ENCODE measurements around the gene AFTPH. TPM values are rescaled to one million over a fixed set of nuclear protein-coding genes. Genes with fewer than 3 reads are reported as not detected.
A peak's percentile ranks its signal among the peaks of the same experiment; 100 is the strongest.

AFTPH gene
- total RNA-seq, 1 donor from 2014 or later: 28.9 TPM

DNA sequence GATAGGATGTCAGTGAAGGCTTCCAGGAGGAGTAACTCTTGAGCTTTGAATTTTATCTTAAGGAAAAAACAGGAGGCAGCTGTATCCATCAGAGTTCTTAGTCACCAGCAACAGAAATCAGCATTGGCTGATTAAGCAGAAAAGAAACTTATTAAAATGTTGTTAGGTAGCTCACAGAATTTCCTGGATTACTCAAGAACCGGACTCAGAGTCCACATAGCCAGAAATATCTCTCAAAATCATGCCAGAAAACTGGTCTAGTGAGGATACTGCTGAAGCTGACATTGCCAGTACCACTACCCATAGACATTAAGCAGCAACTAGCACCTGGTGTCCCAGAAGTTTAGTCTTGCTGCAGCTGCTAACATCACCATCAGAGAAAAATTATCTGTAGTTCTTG, 10.1 kb upstream of the AFTPH start:
- H3K27ac Mint-ChIP-seq: no peak overlapping the region
- no peaks in the 10 kb centered on the region for H3K36me3 Mint-ChIP-seq (ENCODE audit: insufficient read depth)
- TF ChIP-seq, protein P1, sequence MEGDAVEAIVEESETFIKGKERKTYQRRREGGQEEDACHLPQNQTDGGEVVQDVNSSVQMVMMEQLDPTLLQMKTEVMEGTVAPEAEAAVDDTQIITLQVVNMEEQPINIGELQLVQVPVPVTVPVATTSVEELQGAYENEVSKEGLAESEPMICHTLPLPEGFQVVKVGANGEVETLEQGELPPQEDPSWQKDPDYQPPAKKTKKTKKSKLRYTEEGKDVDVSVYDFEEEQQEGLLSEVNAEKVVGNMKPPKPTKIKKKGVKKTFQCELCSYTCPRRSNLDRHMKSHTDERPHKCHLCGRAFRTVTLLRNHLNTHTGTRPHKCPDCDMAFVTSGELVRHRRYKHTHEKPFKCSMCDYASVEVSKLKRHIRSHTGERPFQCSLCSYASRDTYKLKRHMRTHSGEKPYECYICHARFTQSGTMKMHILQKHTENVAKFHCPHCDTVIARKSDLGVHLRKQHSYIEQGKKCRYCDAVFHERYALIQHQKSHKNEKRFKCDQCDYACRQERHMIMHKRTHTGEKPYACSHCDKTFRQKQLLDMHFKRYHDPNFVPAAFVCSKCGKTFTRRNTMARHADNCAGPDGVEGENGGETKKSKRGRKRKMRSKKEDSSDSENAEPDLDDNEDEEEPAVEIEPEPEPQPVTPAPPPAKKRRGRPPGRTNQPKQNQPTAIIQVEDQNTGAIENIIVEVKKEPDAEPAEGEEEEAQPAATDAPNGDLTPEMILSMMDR (IDR thresholded peaks at IDR 0.05; ENCODE audit: unreplicated experiment): no peak
- no peaks in the 10 kb centered on the region for H3K9me3 Mint-ChIP-seq (ENCODE audit: low read depth)
- no peak for DNase-seq (ENCODE audit: low spot score, unreplicated experiment)
- H3K4me3 Mint-ChIP-seq (ENCODE audit: low read depth): no peak overlapping the region
- H3K27me3 Mint-ChIP-seq: no peaks in the 10 kb centered on the region
- peaks cover 6% of the 10 kb centered on the region for H3K4me1 Mint-ChIP-seq (ENCODE audit: low read depth)

DNA sequence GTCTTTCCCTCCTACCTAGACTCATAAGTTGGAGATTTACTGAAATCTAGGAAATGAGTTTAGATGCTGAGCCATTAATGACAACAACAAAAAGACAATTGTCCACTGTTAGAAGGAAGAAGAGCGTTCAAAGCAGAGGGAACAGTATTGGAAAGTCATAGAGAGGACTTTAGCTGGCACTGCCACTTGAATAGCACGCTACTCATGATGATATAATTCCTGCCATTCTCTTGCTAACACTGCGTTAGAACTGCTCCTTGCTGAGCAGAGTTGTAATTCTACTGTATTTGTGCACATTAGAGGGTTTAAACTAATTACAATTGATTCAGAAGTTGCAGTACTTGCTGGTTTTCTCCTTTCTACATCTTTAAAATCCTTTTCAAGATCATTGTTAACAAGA, 9.0 kb upstream of the AFTPH start:
- Mint-ChIP-seq H3K36me3 (ENCODE audit: insufficient read depth) (no peaks in the 10 kb centered on the region), H3K4me3 (ENCODE audit: low read depth) (no peak overlapping the region), H3K9me3 (ENCODE audit: low read depth) (no peaks in the 10 kb centered on the region), H3K4me1 (ENCODE audit: low read depth) (peaks cover 6% of the 10 kb centered on the region), H3K27me3 (no peaks in the 10 kb centered on the region), H3K27ac (no peak overlapping the region)
- no peak for DNase-seq (ENCODE audit: low spot score, unreplicated experiment)
- TF ChIP-seq, protein P1 (IDR thresholded peaks at IDR 0.05; ENCODE audit: unreplicated experiment): no peak

DNA sequence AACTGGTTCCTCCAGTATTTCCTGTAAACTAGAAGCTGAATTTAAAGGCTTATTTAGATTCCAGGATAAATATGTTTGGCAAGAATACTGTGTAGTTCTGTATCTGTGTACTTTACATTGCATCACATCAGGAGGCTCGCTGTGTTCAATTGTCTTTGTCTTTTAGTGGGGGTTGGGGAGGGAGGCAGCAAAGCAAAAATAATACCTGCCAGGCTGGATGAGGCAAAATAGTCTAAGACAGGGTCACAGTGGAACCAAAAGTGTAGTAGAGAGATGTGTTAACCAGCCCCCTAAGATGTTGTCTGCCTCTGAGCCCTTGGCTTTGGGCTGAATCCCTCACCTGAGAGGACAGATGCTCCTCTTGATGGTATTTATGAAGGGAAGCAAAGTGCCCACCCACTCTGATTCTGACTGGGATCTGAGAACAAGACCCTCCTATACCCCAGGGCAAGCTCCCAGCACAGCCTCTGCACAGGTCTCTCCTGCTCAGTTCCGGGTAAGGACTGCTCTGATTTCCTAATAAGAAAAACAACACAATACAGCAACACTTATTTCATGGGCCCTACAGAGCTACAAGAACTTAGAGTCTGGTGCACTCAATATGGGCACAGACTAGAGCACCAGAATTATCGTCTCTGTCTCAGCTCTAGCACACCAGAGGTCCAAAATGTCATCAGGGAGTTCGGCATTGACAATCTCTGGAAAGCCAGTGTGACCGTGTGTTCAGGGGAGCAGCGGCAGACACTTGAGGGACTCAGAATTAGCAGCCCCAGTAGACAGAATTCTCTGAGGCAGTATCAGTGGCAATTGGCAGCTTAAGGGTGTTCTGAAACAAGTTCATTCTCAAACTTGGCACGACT, 7.2 kb upstream of the AFTPH start:
- Mint-ChIP-seq H3K4me1 (ENCODE audit: low read depth) (peaks cover 6% of the 10 kb centered on the region), H3K36me3 (ENCODE audit: insufficient read depth) (no peaks in the 10 kb centered on the region)

DNA sequence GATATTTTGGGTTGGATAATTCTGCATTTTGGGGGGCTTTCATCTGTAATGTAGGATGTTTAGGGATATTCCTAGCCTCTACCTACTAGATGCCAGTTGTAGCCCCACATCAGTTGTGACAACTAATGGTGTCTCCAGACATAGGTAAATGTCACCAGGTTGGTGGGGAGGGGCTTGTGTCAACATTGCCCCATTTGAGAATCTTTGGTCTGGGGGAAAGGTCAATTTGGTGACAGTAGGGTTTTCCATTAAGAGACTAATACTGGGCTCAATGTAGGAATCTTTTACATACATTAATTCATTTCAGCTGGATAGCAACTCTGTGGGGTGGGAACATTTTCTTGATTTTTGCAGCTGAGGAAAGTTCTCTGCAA, 6.6 kb upstream of the AFTPH start:
- TF ChIP-seq, protein P1 (IDR thresholded peaks at IDR 0.05; ENCODE audit: unreplicated experiment): no peak
- no peak overlapping the region for H3K27ac Mint-ChIP-seq
- H3K4me3 Mint-ChIP-seq (ENCODE audit: low read depth): no peak overlapping the region
- H3K27me3 Mint-ChIP-seq: no peaks in the 10 kb centered on the region
- DNase-seq (ENCODE audit: low spot score, unreplicated experiment): no peak
- H3K4me1 Mint-ChIP-seq (ENCODE audit: low read depth): peaks cover 6% of the 10 kb centered on the region
- H3K9me3 Mint-ChIP-seq (ENCODE audit: low read depth): no peaks in the 10 kb centered on the region
- H3K36me3 Mint-ChIP-seq (ENCODE audit: insufficient read depth): no peaks in the 10 kb centered on the region

More for the DNA sequence above, 7.2 kb upstream of the AFTPH start:
- H3K27ac Mint-ChIP-seq: no peak overlapping the region
- H3K9me3 Mint-ChIP-seq (ENCODE audit: low read depth): no peaks in the 10 kb centered on the region
- DNase-seq (ENCODE audit: low spot score, unreplicated experiment): no peak
- TF ChIP-seq, protein P1 (IDR thresholded peaks at IDR 0.05; ENCODE audit: unreplicated experiment): no peak
- H3K27me3 Mint-ChIP-seq: no peaks in the 10 kb centered on the region
- H3K4me3 Mint-ChIP-seq (ENCODE audit: low read depth): no peak overlapping the region

DNA sequence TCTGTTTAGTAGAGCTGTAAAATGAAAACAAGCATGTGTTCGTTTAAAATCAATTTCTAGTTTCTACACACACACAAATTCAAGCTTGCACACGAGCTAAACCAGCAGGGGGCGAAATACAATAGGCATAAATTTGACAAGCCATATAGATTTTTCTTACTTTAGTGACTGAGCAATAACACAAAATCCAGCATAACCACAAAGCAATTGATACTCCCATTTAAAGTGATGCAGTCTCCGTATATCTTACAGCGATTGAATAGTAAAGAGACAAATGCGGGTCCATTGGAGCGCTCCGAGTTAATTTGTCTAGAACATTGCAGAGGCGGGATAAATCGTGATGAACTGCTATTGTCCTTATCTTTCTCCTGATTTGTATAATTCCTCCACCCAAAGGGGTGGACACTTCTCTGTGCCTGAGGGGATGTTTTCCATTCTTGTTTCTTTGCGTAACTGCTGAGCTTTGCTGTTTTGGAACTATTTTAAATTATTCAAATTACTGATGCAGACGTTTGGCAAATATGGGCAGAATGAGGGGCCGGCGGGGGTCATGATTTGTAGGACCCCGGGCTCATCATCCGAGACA, 1.2 kb upstream of the AFTPH start:
- H3K27ac Mint-ChIP-seq: peak overlapping the region; percentile 87
- H3K9me3 Mint-ChIP-seq (ENCODE audit: low read depth): no peaks in the 10 kb centered on the region
- peaks cover 16% of the 10 kb centered on the region for H3K4me1 Mint-ChIP-seq (ENCODE audit: low read depth)
- H3K4me3 Mint-ChIP-seq (ENCODE audit: low read depth): peak overlapping the region; percentile 93
- H3K27me3 Mint-ChIP-seq: no peaks in the 10 kb centered on the region
- no peaks in the 10 kb centered on the region for H3K36me3 Mint-ChIP-seq (ENCODE audit: insufficient read depth)
- TF ChIP-seq, protein P1 (IDR thresholded peaks at IDR 0.05; ENCODE audit: unreplicated experiment): peak; percentile 92
- DNase-seq (ENCODE audit: low spot score, unreplicated experiment): peak; percentile 29

All from progenitor cell of endocrine pancreas (in vitro differentiated cells).